ENCODE results near the gene FAH.

GRCh38 chr15:80210611-80211573 lies 58.1 kb downstream of the FAH start:
- TF ChIP-seq POLR2A (IDR thresholded peaks at IDR 0.05; ENCODE audit: extremely low read depth, insufficient read length): no peak
- TF ChIP-seq CTCF (IDR thresholded peaks at IDR 0.05; ENCODE audit: low read depth, low read length): no peak
- TF ChIP-seq MAX (IDR thresholded peaks at IDR 0.05; ENCODE audit: low read depth, low read length): no peak
